ENCODE data around the gene BHLHE41.

BHLHE41 gene

DNA sequence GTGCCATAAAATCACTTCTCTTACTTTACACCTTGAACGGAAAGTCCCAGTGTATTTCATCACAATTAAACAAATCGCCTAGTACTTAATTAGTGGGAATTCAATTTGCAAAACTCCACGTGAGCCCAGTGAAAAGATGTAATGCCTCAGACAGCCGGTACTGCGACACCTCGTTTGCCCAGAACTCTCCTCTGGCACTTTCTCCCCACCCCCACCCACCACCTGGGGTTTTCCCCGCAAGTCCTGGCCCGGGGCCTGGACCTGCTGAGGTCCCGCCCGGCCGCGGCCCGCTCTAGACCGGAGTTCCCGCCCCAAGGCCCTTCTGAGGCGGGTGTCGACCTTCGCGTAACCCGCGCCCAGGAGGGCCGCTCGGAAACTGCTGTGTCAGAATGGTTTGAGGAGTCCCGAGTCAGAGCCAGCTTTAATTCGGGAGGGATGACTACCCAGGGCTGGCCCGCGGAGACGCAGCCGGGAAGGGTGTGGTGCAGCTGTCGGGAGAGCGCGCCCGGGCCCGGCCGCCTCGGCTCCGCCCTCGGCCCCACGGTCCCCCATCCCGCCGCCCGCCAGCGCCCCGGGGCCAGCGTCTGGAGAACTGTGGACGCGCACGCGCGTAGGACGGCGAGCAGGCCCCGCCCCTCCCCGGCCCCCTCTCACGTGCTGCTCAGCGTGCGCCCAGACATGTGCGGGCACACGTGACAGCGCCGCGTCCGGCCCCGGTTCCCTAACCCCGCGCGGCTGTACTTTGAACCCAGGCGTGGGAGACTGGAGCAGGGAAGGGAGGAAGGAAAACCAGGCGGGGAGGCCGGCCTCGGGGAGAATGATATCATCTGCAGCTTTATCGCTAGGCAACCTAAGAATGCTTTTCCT lies 10.8 kb downstream of the BHLHE41 start:
- DNase-seq = peak; percentile 74 to 84

- no peak for DNase-seq
These were observed 11.6 kb downstream of the BHLHE41 start for GRCh38 chr12:26113181-26113654.

- no peak for DNase-seq
These were observed 12.1 kb downstream of the BHLHE41 start for GRCh38 chr12:26112703-26113147.

- DNase-seq = no peak
These were observed 12.6 kb downstream of the BHLHE41 start for GRCh38 chr12:26112232-26112631.

- DNase-seq = no peak
These were observed 15.4 kb downstream of the BHLHE41 start for GRCh38 chr12:26109343-26109881.

GRCh38 chr12:26108915-26109314 lies 15.9 kb downstream of the BHLHE41 start:
- DNase-seq = no peak

DNA sequence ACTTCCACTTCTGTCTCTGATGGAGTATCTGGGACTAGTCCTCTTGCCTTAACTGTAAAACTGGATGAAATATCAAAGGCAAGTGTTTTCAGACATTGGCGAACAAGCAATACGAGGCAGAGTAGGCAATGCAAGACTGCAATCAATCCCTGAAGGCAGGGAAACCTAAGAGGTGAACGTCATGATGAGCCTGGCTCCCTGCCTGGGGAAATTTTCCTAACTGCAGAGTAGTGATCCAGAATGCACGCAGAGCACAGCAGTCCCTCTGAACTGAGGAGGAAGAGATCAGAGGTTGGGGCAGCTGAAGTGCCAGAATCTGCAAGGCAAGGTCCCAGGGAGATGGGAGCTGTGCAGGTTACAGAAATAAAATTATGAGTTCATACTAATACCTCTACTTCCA lies 18.5 kb downstream of the BHLHE41 start:
- no peak for DNase-seq

GRCh38 chr12:26102953-26103352 lies 21.9 kb downstream of the BHLHE41 start:
- DNase-seq = no peak

DNA sequence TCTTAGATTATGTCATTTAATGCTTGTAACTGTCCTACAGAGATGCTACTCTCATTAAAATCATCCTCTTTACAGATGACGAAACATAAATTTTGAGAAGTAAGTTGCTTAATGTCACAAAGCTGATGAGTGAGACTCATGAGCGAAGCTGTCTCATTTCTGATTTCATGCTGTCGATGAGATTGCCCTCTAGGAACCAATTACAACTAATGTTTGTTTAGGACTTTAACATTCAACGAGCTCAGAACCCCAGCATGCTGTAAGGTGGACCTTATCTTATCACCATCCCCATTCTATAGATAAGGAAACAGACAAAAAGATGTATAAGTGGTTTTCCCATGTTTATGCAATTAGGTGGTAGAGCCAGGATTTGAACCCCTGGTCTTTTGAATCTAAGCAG lies 23.1 kb downstream of the BHLHE41 start:
- DNase-seq = no peak

DNA sequence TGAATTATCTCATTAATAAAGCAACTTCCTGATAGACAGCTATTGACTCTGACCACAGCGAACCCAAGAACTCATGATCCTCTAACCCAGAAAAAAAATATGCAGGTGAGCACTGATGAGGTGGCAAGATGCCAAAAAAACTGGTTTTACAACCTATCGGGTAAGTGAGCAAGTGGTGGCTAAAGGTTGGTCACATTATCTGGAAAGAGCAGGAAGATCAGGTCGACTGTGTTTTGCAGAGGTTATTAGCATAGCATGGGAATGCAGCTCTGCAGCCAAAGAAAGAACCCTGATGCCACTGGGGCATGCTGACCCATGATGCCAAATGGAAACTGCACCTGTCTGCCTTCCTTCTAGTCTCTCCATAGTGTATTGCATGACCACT lies 23.5 kb downstream of the BHLHE41 start:
- no peak for DNase-seq

DNA sequence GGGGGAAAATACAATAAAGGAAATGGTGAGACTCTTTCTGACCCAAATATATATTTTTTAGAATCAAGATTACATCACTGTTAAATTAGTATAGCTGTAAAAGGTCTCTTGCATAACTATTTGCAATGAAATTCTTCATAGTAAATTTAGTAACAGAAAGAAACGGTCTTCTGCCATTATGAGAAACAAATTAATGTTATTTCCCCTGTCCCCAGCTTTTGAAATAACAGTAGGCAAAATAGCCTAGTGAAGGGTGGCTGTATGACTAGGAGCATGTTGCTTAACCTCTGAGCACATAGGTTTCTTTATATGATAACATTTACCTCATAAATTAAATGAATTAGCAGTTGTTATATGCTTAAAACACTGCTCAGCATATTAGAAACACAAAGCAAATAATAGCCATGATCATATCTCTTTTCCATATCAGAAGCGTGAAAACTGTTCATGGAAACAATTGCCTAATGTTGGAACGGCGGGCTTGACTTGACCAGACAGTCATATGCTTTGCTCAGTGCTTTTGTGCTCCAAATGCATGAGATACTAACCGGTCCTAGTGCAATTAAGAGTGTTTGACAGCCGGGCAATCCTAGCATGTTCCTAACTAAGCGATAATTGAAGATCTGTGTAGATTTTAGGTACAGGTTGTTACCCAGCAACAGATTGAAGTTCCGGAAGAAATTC lies 24.0 kb downstream of the BHLHE41 start:
- DNase-seq = no peak

- DNase-seq = peak; percentile 18 to 79
These were observed 27.6 kb downstream of the BHLHE41 start for GRCh38 chr12:26097046-26097878.

GRCh38 chr12:26096036-26096435 lies 28.8 kb downstream of the BHLHE41 start:
- no peak for DNase-seq

DNA sequence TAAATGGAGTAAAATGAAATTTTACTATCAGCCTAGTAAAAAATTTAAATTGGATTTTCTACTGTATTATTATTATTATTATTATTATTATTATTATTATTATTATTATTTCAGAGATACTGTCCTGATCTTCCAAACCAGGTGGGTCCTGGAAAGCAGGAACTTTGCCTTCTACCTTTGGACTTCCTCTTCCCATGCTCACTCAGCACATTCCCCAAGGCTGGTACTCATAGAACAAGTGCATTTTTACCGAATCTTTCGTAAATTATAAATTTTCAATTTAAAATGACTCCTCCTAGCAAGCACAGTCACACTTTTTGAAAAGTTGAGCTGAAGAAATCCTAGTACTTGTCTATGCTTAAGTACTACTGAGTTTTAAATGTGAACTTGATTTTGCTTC lies 29.7 kb downstream of the BHLHE41 start:
- no peak for DNase-seq

- no peak for DNase-seq
These were observed 32.3 kb downstream of the BHLHE41 start for GRCh38 chr12:26092346-26093105.

- DNase-seq = no peak
These were observed 33.0 kb downstream of the BHLHE41 start for GRCh38 chr12:26091822-26092221.

GRCh38 chr12:26090836-26091510 lies 33.9 kb downstream of the BHLHE41 start:
- peak; percentile 26 to 49 for DNase-seq

DNA sequence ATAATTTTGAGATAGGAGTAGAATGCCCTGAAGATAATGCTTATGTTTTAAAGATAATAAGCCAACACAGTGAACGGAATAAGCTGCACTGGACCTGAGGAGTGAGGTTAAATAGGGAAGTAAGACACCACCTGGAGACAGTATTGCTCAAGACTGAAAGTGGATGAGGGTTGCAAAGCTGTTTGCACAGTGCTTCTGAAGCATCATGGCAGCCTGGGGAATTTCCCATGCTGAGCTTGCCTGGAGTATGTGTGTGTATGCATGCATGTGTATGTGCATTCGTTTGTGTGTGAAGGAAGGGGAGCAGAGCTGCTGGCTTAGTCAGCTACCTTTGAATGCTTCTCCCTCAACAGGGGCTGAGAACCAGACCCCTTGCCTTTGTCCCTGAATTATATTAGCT lies 35.8 kb downstream of the BHLHE41 start:
- DNase-seq = no peak

DNA sequence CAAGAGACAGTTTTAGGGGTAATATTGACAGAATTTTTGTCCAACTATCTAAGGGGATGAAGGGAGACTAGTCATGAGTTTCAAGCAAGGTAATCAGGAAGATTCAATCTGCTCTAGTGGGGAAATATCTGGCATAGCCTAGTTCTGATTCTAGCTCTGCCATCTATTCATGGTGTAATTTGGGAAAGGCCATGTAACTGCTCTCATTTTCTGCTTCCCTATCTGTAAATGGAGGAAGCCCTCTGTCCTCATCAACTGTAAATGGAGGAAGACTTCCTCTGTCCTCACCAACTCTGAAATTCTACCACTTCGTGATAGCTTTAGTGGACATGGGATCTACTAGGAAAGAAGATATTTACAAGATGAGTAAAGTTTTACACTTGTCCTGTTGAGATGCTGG lies 37.9 kb downstream of the BHLHE41 start:
- no peak for DNase-seq

DNA sequence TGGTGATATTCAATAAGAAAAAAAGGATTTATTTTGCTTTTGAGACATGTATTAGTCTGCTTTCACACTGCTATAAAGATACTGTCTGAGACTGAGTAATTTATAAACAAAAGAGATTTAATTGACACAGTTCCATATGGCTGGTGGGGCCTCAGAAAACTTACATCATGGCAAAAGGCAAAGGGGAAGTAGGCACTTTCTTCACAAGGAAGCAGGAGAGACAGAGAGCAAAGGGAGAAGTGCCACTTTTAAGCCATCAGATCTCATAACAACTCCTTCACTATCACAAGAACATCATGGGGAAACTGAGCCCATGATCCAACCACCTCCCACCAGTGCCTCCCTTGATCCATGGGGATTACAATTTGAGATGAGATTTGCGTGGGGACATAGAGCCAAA lies 43.9 kb downstream of the BHLHE41 start:
- DNase-seq = no peak

DNA sequence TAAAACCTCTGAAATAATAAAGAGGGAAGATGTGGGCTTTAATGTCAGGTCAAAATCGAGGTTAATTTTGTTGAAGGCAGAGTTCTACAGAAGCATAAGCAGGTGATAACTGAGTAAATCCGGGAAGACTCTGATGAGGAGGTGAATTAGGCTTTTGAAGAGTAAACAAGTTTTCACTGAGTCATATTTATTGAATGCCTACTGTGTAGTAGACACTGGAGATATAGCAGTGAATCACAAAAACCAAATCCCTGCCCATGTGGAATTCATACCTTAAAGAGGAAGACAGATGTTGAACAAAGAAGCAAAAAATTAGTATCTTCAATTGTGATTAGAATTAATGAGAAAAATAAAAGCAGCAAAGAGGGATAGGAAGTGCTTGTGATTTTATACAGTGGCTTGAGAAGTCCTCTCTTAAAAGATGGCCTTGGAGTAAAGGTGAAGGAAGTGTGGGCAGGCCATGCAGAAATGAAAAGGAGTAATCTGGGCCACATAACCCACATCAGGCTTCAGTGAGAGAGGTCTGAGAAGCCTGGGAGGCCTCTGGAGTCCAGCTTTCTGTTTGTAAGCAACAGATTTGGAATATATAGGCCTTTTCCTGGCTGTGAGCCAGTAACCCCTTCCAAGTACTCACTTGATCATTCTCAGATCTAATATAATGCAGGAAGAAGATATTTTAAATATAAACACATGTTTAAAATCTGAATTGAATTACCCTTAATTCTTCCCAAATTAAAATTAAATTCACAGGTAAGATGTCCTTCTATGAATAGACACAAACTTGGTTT lies 46.7 kb downstream of the BHLHE41 start:
- DNase-seq = no peak

All from SW 1271 (cell line).